ENCODE data around the gene RERE.
A peak's percentile ranks its signal among the peaks of the same experiment; 100 is the strongest.

Gene RERE

DNA sequence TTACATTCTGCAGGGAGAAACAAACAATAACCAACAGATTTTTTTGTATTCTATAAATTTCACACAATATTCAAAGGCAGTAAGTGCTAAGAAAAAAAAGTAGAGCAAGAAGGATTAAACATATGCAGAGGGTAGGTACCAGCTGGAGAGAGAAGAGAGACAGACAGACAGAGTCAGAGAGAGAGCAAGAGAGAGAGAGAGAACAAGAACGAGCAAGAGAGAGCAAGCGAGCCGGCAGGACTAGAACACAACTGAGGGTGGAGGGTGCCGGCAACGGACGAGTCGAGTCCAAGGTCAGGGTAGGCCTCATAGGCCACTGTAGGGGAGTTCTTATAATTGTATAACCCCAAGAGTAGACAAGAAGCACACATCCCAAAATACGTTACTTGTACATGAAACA, 97.1 kb downstream of the RERE start (continued):
- TF ChIP-seq ZNF76 (tag by site-specific recombination; IDR thresholded peaks at IDR 0.05; ENCODE audit: borderline replicate concordance, low read depth), result no peak

DNA sequence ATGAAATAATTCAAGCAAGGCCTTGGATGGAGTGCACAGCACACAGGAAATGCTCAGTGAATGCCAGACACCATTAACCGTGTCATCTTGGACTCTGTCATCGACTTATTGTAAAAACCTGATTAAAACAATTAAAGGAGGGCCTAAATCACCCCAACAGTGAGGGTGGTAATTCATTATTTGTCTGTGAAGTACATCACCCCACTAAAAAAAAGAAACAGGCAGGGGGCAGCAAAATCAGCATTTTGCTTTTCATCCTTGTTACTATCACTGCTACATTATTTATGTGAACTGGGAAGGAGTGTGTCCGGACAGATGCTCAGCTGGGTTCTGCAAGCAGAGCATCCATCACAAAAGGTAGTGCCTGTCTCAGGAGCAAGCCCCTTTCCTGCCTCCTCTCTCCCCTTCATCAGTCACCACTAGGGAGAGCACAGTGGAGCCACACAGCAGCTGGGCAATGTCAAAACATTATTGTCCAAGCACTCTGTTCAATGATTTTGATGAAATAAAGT, 98.5 kb downstream of the RERE start:
- Histone ChIP-seq H3K4me1 (ENCODE audit: control insufficient read depth, insufficient read depth, low read length) (peaks cover 21% of the 10 kb centered on the region), H3K9me3 (ENCODE audit: control insufficient read depth, insufficient read depth, low read depth, low read length) (no peaks in the 10 kb centered on the region), H3K4me3 (ENCODE audit: low read depth, low read length) (no peak overlapping the region), H3K27ac (ENCODE audit: extremely low read depth, low read depth, low read length) (no peak overlapping the region), H3K36me3 (ENCODE audit: control insufficient read depth in 2 of 2, insufficient read depth in 1 of 2, low read length in 2 of 2) (no peaks in the 10 kb centered on the region)
- CTCF ChIA-PET, result interaction anchor here (0.5 to 3.1 kb wide), 8 partner anchors 8 to 144 kb away, joined by 3 to 14 read pairs (median 4); no protein-coding TSS in a partner anchor
- TF ChIP-seq, protein P1, sequence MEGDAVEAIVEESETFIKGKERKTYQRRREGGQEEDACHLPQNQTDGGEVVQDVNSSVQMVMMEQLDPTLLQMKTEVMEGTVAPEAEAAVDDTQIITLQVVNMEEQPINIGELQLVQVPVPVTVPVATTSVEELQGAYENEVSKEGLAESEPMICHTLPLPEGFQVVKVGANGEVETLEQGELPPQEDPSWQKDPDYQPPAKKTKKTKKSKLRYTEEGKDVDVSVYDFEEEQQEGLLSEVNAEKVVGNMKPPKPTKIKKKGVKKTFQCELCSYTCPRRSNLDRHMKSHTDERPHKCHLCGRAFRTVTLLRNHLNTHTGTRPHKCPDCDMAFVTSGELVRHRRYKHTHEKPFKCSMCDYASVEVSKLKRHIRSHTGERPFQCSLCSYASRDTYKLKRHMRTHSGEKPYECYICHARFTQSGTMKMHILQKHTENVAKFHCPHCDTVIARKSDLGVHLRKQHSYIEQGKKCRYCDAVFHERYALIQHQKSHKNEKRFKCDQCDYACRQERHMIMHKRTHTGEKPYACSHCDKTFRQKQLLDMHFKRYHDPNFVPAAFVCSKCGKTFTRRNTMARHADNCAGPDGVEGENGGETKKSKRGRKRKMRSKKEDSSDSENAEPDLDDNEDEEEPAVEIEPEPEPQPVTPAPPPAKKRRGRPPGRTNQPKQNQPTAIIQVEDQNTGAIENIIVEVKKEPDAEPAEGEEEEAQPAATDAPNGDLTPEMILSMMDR (tag by site-specific recombination; IDR thresholded peaks at IDR 0.05), result peak; percentile 27
- TF ChIP-seq ZNF324 (tag by site-specific recombination; IDR thresholded peaks at IDR 0.05) (no peak), ZNF600 (tag by site-specific recombination; IDR thresholded peaks at IDR 0.05) (peak; percentile 71; the same call in 1 of the 2 replicates), ZBTB17 (tag by site-specific recombination; IDR thresholded peaks at IDR 0.05) (peak; percentile 58), FEZF1 (tag by site-specific recombination; IDR thresholded peaks at IDR 0.05) (0 out of 2 replicates have a peak, but pooled peaks have one; percentile 8)
- POLR2A ChIA-PET, result no interaction called here

DNA sequence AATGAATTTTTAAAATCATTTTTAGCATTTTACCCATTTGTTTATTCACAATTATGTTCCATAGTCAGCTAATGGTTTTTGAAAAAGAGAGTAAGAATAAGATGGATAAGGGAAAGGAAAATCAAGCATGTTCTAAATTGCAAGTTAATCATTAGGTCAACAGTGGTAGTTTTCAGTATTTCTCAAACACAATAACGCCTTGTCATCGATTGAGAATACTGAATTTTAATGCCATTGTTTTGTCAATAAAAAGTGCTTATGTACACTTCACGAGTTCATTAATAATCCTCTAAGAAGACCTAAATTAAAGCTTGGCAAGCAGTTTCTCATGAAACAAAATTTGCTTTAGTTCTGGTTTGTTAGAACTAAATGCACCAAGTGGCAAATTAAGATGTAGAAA, 100.3 kb downstream of the RERE start:
- ChIA-PET POLR2A (interaction anchor here (1.4 kb wide), 1 partner anchor 14 kb away, joined by 5 read pairs; no protein-coding TSS in a partner anchor), CTCF (interaction anchor here (0.6 to 3.1 kb wide), 6 partner anchors 9 to 156 kb away, joined by 3 to 14 read pairs (median 6); no protein-coding TSS in a partner anchor)
- Histone ChIP-seq H3K4me1 (ENCODE audit: control insufficient read depth, insufficient read depth, low read length) (peaks cover 16% of the 10 kb centered on the region), H3K36me3 (ENCODE audit: control insufficient read depth in 2 of 2, insufficient read depth in 1 of 2, low read length in 2 of 2) (no peaks in the 10 kb centered on the region), H3K4me3 (ENCODE audit: low read depth, low read length) (no peak overlapping the region), H3K27ac (ENCODE audit: extremely low read depth, low read depth, low read length) (no peak overlapping the region), H3K9me3 (ENCODE audit: control insufficient read depth, insufficient read depth, low read depth, low read length) (no peaks in the 10 kb centered on the region)
- no peak for TF ChIP-seq ZNF626 (tag by site-specific recombination; IDR thresholded peaks at IDR 0.05)
- no peak for TF ChIP-seq ZNF292 (tag by site-specific recombination; IDR thresholded peaks at IDR 0.05; ENCODE audit: borderline replicate concordance, low read depth)
- TF ChIP-seq, protein P2, sequence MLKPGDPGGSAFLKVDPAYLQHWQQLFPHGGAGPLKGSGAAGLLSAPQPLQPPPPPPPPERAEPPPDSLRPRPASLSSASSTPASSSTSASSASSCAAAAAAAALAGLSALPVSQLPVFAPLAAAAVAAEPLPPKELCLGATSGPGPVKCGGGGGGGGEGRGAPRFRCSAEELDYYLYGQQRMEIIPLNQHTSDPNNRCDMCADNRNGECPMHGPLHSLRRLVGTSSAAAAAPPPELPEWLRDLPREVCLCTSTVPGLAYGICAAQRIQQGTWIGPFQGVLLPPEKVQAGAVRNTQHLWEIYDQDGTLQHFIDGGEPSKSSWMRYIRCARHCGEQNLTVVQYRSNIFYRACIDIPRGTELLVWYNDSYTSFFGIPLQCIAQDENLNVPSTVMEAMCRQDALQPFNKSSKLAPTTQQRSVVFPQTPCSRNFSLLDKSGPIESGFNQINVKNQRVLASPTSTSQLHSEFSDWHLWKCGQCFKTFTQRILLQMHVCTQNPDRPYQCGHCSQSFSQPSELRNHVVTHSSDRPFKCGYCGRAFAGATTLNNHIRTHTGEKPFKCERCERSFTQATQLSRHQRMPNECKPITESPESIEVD (tag by site-specific recombination; IDR thresholded peaks at IDR 0.05), result peak; percentile 31; the same call in 1 of the 2 replicates
- no peak for TF ChIP-seq ZBTB20 (tag by site-specific recombination; IDR thresholded peaks at IDR 0.05)
- TF ChIP-seq MEIS1 (CRISPR knock-in tag; IDR thresholded peaks at IDR 0.05; ENCODE audit: borderline replicate concordance), result no peak
- TF ChIP-seq KLF10 (tag by site-specific recombination; IDR thresholded peaks at IDR 0.05), result no peak

DNA sequence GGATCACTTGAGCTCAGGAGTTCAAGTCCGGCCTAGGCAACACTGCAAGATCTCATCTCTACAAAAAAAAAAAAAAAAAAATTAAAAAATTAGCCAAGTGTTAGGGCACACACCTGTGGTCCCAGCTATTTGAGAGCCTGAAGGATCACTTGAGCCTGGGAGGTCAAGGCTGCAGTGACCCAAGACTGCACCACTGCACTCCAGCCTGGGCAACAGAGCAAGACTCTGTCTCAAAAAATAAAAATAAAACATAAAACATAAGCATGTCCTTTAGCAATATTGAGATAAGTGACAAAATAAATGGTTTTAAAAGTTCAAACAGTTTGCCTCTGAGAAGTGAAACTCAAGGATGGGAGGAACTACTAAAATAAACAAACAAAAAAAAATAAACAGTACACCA, 101.2 kb downstream of the RERE start:
- no peak overlapping the region for H3K4me3 ChIP-seq (ENCODE audit: low read depth, low read length)
- CTCF ChIA-PET, result no interaction called here

More for the DNA sequence above, 101.2 kb downstream of the RERE start:
- TF ChIP-seq, protein P3, sequence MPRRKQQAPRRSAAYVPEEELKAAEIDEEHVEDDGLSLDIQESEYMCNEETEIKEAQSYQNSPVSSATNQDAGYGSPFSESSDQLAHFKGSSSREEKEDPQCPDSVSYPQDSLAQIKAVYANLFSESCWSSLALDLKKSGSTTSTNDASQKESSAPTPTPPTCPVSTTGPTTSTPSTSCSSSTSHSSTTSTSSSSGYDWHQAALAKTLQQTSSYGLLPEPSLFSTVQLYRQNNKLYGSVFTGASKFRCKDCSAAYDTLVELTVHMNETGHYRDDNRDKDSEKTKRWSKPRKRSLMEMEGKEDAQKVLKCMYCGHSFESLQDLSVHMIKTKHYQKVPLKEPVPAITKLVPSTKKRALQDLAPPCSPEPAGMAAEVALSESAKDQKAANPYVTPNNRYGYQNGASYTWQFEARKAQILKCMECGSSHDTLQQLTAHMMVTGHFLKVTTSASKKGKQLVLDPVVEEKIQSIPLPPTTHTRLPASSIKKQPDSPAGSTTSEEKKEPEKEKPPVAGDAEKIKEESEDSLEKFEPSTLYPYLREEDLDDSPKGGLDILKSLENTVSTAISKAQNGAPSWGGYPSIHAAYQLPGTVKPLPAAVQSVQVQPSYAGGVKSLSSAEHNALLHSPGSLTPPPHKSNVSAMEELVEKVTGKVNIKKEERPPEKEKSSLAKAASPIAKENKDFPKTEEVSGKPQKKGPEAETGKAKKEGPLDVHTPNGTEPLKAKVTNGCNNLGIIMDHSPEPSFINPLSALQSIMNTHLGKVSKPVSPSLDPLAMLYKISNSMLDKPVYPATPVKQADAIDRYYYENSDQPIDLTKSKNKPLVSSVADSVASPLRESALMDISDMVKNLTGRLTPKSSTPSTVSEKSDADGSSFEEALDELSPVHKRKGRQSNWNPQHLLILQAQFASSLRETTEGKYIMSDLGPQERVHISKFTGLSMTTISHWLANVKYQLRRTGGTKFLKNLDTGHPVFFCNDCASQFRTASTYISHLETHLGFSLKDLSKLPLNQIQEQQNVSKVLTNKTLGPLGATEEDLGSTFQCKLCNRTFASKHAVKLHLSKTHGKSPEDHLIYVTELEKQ (tag by site-specific recombination; IDR thresholded peaks at IDR 0.05; ENCODE audit: borderline replicate concordance), result no peak
- no peak for TF ChIP-seq ZSCAN30 (tag by site-specific recombination; IDR thresholded peaks at IDR 0.05)
- peak; percentile 55; the same call in 1 of the 2 replicates for TF ChIP-seq WT1 (tag by site-specific recombination; IDR thresholded peaks at IDR 0.05)
- peak; percentile 69 for TF ChIP-seq ZNF121 (tag by site-specific recombination; IDR thresholded peaks at IDR 0.05)
- H3K9me3 ChIP-seq (ENCODE audit: control insufficient read depth, insufficient read depth, low read depth, low read length), result no peaks in the 10 kb centered on the region
- H3K36me3 ChIP-seq (ENCODE audit: control insufficient read depth in 2 of 2, insufficient read depth in 1 of 2, low read length in 2 of 2), result no peaks in the 10 kb centered on the region
- no peak overlapping the region for H3K27ac ChIP-seq (ENCODE audit: extremely low read depth, low read depth, low read length)
- POLR2A ChIA-PET, result interaction anchor here (0.7 to 1.4 kb wide), 2 partner anchors 9 to 13 kb away, joined by 4 to 5 read pairs; no protein-coding TSS in a partner anchor
- peaks cover 18% of the 10 kb centered on the region for H3K4me1 ChIP-seq (ENCODE audit: control insufficient read depth, insufficient read depth, low read length)

Measured in HEK293 (cell line).